B cell (primary cell): ENCODE results near the gene ACP3.

Experiments used
- EZH2 ChIP-seq: IDR thresholded peaks from 2 replicates; pipeline ENCODE4 v1.6.1; 2012; ENCODE audit warnings: borderline replicate concordance, low read depth, mild to moderate bottlenecking, moderate library complexity, low read length; ENCODE audit not compliant: insufficient read depth, poor library complexity, severe bottlenecking
- TF ChIP-seq, protein P1 (sequence below): fragments of 200-600 bp; IDR thresholded peaks from one replicate; pipeline ENCODE4 v1.8.0; 2022; ENCODE audit warnings: antibody characterized with exemption, mild to moderate bottlenecking

GRCh38 chr3:132350814-132351213 lies 33.6 kb downstream of the ACP3 start:
- TF ChIP-seq, protein P1, sequence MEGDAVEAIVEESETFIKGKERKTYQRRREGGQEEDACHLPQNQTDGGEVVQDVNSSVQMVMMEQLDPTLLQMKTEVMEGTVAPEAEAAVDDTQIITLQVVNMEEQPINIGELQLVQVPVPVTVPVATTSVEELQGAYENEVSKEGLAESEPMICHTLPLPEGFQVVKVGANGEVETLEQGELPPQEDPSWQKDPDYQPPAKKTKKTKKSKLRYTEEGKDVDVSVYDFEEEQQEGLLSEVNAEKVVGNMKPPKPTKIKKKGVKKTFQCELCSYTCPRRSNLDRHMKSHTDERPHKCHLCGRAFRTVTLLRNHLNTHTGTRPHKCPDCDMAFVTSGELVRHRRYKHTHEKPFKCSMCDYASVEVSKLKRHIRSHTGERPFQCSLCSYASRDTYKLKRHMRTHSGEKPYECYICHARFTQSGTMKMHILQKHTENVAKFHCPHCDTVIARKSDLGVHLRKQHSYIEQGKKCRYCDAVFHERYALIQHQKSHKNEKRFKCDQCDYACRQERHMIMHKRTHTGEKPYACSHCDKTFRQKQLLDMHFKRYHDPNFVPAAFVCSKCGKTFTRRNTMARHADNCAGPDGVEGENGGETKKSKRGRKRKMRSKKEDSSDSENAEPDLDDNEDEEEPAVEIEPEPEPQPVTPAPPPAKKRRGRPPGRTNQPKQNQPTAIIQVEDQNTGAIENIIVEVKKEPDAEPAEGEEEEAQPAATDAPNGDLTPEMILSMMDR: no peak
- no peak for TF ChIP-seq EZH2
